ENCODE results near the gene RDX. TPM values are rescaled to one million over a fixed set of nuclear protein-coding genes. Genes with fewer than 3 reads are reported as not detected.
A peak's percentile ranks its signal among the peaks of the same experiment; 100 is the strongest.

Gene RDX
- total RNA-seq, 1 experiment from 2014 or later: 125 TPM

DNA sequence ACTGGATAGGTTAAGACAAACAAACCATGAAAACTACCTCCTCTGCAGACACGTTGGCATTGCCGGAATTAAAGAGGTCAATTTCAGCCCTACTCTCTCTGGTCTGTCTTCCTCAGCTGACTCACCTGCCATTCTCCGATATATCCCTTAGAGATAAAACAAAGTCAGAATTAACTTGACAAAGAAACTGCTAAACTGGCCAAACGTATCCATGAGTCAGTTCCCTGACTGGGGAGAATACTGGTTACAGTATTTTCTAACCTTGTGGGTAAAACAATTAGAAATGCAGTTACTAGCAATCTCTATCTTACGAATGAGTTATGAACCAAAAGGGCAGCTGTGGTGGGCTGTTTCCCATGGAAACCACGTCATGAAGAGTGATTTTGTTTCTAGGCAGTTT lies 96.2 kb downstream of the RDX start:
- peak; percentile 52 for DNase-seq (ENCODE audit: low read depth)

DNA sequence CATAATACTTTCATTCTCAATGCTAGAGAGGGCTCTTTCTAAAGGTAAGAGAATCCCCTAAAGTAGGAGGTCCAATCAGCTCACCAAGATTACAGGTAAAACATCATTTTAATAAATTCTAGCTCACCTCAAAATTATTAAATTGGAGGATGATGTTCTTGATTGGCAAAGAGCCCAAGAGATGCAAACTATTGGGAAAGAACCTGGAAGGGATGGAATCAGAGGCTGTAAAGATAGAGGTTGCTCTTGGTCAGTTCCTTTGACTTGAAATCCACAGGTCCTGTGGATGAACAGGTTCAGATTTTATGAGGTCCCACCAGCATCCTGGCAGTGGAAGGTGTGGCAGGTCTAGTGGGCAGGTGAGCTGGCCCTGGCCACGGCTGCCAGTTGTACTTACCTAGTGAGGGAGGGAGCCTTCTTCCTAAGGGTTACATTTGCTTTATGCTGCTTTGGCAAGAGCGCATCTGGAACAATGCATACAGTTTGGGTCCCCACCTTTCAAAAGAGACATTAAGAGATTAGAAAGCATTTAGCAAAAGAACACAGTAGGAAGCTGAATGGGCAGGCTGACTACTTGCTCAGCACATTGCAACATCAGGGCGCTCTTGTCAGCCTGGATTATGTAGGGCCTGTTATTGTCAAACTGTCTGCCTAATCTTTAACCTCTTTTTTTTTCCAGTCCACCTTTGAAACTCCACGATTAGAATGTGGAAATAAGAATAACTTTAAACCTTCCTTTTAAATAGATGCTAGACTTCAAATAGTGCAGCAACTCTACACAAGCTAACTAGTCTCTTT lies 97.0 kb downstream of the RDX start:
- DNase-seq (ENCODE audit: low read depth): no peak

DNA sequence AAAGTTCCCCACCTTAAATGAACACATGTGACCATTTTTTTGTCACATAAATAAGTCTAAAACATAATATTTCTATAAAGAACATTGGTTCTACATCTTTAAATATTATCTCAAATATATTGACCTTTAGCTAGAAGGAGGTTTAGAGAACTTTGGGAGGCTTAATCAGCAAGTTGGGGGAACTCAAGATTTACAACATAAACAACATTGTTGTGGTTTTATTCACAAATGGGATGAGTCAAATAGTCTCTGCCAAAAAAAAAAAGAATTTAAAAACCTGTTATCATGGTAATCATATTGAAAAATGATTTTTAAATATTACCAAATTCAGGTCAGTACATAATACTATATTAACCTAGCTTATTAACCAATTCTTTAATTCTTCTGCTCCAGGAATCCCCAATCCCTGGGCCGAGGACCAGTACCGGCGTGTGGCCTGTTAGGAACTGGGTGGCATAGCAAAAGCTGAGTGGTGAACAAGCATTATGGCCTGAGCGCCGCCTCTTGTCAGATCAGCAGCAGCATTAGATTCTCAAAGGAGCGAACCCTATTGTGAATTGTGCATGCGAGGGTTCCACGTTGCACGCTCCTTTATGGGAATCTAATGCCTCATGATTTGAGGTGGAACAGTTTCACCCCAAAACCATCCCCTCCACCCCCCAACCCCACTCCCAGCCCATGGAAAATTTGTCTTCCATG lies 98.2 kb downstream of the RDX start:
- peak; percentile 33 for DNase-seq (ENCODE audit: low read depth)

DNA sequence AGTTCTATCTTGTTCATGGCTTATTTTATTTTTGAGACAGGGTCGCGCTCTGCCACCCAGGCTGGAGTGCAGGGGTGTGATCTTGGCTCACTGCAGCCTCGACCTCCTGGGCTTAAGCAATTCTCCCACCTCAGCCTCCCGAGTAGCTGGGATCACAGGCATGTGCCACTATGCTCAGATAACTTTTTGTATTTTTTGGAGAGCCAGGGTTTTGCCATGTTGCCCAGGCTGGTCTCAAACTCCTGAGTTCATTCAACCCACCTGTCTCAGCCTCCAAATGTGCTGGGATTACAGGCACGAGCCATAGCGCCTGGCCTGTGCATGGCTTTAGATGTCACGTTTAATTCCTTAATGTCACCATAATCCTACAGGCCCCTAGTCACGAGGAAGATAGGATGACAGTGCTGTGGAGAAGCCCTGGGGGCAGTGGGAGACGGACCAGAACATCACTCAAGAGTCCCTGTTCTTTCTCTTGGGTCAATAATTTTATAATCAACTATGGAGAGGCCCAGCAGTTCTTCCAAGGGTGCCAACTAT lies 99.5 kb downstream of the RDX start:
- no peak for DNase-seq (ENCODE audit: low read depth)

DNA sequence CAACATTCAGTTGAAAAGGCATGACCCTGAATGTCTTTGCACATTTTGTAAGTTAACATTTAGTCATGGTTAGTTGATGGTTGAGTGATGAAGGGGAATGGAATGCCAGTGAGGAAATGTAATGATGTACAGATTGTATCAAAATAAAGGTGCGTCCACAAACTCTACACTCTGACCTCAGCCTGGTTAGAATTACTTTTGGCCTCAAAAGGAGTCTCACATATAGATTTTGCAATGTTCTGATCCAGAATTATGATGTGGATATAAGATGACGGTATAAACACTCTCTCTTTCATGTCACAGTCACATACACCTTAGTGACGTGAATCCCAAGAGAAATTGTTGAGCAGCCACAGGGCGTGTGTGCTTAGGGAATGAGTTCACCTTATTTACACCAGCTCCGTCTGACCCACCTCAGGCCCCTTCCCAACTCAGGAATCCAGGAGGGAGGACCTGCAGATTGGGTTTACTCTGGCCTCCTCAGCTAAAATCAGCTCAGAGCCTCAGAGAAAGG lies 100.1 kb downstream of the RDX start:
- peak; percentile 92 for DNase-seq (ENCODE audit: low read depth)

DNA sequence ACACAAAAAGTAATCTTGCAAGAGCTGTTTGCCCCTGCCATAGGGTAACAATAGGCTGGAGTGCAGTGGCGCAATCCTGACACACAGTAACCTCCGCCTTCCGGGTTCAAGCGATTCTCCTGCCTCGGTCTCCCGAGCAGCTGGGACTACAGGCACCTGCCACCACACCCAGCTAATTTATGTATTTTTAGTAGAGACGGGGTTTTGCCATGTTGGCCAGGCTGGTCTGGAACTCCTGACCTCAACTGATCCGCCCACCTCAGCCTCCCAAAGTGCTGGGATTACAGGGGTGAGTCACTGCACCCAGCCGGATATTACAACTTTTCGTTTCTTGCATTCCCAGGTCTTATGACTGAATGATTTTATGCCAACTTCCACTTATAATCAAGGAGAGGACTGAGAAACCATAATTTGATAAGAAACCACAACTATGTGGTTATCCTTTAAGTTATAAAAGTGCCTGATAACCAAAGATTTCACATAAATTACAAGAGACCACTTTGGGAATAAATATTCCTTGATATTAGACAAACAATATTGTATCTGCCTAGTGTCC lies 102.1 kb downstream of the RDX start:
- DNase-seq (ENCODE audit: low read depth): peak; percentile 85

DNA sequence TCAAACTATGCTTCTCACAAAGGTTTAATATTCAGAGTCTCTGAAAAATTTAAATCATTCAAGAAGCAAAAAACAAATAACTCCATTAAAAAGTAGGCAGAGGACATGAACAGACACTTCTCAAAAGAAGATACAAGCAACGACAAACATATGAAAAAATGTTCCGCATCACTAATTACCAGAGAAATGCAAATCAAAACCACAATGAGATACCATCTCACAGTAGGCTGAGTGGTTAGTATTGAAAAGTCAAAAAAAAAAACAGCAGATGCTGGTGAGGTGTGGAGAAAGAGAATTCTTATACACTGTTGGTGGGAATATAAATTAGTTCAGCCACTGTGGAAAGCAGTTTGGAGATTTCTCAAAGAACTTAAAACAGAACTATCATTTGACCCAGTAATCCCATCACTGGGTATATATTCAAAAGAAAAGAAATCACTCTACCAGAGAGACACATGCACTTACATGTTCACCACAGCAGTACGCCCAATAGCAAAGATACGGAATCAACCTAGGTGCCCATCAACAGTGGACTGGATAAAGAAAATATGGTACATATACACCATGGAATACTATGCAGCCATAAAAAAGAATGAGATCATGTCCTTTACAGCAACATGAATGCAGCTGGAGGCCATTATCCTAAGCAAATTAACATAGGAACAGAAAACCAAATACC lies 103.7 kb downstream of the RDX start:
- DNase-seq (ENCODE audit: low read depth): peak; percentile 48

DNA sequence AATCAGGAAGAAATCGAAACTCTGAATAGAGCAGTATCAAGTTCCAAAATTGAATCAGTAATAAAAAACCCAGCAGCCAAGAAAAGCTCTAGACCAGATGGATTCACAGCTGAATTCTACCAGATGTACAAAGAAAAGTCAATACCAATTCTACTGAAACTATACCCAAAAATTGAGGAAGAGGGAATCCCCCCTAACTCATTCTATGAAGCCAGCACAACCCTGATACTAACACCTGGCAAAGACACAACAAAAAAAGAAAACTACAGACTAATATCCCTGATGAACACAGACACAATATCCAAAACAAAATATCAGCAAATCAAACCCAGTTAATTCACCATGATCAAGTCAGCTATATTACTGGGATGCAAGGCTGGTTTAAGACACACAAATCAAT lies 105.5 kb downstream of the RDX start:
- no peak for DNase-seq (ENCODE audit: low read depth)

DNA sequence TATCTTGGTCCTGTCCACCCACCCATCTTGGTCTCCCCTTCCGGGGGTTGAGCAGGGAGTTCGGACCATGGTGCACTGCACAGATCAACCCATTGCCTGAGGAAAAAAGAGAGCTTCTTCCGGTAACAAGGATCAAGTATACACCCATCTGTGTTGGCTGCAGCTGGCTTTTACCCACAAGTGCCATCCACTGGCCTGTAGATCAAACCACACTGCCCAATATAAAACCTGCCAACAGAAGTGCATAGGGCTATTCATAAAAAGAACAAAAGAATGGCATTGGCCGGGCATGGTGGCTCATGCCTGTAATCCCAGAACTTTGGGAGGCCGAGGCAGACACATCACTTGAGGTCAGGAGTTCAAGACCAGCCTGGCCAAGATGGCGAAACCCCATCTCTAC lies 108.7 kb downstream of the RDX start:
- DNase-seq (ENCODE audit: low read depth): peak; percentile 43

DNA sequence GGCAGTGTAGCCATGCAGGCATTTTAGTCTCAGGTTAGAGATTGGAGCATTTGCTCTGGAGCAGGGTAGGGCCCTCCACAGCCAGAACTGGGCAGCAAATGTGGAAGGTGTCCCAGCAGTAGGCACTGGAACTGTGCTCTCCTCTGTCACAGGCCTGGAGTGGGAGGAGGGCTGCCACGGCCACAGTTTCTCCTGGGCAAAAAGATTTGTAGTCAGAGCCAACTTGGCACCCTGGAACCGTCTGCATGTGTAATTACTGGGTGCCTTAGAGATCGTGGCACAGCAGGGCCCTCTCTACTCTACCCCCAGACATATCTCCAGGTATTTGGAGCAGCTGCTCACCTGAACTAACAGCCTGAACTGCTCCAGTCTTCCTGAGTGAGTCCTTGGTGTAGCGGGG lies 109.5 kb downstream of the RDX start:
- DNase-seq (ENCODE audit: low read depth): no peak

DNA sequence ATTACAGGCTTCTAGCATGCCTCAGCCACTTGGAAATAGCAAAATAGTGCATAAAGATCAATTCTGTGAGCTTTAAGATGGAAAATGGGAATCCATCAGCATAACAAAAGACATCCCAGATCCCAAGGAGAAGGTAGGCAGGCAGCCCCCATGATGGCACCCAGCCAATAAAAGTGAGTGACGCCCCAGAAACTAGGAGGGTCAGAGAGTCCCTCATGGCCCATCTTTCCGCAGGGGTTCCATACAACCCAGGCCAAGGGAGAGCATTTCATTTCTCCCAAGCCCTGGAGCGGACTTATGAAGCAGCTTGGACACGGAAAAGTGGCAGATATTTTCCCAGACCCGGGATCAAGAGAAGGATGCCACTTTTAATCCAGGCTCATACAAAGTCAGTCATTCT lies 110.0 kb downstream of the RDX start:
- DNase-seq (ENCODE audit: low read depth): no peak

DNA sequence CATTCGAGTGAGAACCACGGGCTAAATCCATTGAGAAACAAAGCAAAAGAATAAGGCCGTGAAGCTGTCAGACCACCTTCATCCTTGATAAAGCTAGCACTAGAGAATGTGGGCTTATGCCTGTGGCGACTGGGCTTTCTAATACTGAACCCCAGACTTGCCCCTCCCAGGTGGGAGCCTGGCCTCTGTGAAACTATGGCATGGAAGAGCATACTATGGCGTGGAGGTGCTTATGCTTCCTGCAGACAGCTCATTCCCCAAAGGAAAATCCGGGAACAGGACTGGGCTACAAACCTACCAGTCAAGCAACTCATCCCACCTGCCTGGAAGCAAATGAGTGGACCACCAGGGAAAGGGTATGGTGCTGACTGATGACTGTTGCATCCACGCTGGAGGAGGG lies 110.8 kb downstream of the RDX start:
- DNase-seq (ENCODE audit: low read depth): no peak

DNA sequence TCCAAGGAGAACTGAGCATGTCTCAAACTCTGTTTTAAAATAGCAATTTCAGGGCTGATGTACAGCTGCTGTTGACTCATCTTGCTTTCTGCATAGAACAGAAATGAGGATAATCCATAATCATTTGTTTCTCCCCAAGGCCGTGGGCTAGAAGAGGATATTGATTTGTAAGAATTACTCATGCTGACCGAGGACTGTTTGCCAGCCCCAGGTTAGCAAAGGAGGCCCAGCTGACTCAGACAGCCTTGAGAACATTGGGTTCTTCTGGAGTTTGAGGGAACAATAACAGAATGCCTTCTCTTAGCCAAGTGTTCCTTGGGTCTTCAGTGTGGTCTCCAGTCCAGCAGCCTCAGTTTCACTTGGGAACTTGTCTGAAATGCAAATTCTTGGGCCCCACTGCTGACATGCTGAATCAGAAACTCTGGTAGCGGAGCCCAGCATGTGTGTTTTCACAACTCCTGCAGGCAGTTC lies 111.3 kb downstream of the RDX start:
- peak; percentile 35 for DNase-seq (ENCODE audit: low read depth)

DNA sequence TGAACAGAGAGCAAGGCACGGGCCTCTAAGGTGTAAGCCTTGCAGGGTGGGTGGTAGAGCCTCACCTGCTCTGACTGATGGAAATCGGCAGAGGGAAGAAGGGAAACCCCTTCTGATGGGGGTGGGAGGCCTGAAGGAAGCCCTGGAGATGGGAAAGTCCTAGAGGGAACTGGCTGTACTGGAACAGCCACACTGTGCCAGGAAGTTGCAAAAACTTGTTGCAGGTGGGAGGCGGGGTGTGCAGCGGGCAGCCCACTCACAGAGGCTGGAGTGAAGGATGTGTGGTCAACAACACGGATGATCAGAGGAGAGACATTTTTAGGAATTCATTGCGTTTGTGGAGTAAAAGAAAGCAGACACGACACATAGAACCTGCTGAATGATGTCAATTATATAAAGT lies 112.0 kb downstream of the RDX start:
- DNase-seq (ENCODE audit: low read depth): no peak

DNA sequence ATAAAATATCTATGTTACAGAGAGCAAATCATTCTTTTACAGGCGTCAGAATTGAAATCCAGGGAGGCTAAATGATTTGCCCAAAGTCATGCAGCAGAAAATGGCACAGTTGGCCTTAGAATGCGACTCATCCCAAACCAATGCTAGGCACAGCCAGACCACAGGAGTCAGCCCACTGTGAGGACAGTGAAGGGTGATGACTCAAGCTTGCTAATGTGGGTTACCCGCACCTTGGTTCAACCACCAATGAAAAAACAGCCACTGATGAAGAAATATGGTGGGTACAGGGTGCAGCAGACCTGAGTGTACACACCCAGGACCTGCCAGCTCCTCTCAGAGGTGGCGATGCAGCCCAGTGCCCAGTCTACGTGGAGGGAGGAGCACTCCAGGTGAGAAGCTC lies 113.5 kb downstream of the RDX start:
- DNase-seq (ENCODE audit: low read depth): peak; percentile 73

DNA sequence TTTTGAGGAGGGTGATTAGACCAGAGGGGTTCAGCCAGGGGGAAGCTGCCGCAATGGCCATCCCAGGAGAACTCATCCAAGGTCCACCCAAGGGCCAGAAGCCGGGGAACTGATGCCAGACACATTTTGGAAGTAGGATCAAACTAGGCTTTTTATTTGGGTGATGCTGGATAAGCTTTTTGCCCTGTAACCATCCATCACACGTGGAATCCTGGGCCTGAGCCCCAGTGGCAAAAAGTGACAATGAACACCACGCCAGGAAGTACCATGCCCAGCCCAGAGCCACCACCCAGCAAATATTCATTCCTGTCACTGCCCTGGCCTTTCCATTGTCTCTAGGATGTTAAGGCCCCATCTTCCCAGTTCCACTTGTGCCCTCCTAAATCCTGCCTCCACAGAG lies 117.3 kb downstream of the RDX start:
- DNase-seq (ENCODE audit: low read depth): no peak

DNA sequence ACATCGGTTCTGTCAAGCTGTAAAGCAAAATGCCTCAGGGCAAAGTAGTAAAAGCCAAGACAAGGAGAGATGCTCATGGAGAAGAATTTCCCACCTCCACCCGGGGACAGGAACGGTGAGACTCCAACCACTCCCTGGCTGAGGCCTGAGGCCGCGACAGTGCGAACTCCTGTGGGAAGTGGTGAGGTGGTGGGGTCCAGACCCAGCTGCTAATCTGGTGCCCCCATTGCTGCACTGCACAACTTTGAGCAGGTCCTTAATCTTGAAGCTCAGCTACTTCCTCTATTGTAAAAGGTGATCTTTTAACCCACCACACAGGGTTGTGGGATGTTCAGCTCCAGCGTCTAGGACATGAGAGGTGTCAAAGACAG lies 119.3 kb downstream of the RDX start:
- peak; percentile 20 for DNase-seq (ENCODE audit: low read depth)

DNA sequence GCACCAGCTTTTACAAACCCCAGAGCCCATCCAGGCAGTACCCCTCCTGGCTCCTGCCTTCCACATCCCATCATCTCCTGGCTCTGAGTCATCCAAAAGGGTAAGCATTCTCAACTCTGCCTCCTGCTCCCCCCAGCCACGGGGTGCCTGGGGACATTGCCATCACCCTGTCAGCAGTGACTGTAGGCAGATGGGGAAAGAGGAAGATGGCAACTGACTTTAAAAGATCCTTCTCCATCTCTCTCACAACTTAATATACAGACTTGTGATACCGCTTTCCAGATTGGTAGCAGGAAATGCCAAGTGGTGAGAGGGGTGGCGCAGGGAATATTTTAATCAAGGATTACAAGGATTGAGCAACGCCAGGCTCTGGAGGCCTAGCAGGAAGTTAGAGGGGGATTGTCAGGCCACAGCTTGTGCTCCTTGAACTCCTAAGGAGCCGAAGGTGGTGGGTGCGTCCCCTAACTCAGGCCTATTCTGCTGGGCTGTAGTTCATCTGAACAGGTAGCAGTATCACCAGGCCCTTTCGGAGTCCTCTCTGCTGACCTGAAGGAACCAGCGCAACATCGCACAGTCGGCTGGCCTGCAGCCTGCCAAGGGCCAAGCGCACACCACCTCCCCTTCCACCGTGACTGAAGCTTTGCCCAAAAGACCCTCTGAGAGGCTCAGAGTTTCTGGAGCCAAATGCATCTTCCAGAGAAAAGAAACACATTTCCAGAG lies 119.9 kb downstream of the RDX start:
- peak; percentile 71 for DNase-seq (ENCODE audit: low read depth)

DNA sequence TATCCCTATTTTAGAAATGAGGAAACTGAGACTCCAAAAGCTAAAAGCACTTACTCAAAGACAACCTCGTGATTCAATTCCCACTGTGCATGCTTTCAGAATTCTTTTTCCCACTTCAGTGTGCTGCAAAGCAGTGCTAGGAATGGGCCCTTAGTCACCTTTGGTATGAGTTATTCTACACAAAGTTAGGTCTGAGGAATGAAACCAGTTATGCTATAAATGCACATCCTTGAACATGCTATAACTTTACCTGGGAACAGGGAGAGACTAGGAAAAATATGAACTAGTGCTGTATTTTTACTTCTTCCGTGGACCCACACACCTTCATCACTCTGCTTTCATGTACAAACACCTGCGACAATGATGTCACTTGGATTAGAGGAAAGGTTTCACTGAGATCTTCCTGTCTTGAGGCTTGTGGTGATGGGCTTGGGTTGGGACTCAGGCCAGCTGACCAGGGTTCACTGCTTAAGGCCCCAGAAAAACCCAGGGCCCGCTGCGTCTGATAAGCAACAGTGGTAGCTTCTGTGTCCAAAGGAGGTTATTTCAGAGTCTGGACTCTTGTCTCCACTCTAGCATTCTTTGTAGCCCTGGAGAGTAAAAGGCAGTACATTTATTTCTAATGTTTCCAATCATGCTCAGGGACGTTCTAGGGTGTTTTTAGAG lies 121.6 kb downstream of the RDX start:
- DNase-seq (ENCODE audit: low read depth): no peak

DNA sequence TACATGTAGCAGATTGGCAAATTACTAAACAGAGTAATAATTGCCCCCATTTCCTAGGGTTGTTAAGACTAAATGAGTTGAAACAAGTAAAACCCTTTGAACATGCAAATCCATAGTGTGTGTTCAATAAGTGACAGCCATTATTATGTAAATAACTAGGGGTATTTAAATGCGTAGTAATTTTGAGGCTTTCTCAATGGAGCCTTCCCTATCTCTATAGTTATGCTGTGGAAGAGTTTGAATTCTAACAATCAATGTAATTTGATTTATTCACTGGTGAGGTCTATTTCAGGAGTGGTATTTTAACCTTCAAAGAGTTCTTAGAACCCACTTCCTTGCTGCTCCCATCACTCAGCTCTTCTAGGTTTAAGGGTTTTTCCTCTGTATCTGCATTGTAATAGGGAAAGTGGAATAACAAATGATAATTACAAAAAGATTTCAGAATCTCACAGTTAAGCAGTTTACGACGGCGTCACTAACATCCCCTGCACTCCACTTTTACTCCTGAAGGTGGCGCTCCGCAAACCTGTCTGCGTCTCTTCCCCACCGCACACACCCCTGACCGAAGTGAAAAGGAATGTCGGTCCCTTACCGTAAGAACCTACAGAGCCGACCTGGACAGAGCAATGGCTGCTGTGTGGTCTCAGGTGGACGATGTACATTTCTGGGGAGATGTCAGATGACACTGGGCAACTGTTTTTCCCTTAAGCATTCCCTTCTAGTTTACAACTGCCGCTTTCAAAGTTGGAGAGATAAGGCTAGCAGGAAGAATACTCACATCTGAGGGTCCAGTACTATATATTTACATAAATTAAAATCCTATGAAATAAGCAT lies 122.4 kb downstream of the RDX start:
- DNase-seq (ENCODE audit: low read depth): no peak

Data from RPMI7951 (cell line).